ENCODE measurements around the gene DUSP12.
A peak's percentile ranks its signal among the peaks of the same experiment; 100 is the strongest.

Gene DUSP12

DNA sequence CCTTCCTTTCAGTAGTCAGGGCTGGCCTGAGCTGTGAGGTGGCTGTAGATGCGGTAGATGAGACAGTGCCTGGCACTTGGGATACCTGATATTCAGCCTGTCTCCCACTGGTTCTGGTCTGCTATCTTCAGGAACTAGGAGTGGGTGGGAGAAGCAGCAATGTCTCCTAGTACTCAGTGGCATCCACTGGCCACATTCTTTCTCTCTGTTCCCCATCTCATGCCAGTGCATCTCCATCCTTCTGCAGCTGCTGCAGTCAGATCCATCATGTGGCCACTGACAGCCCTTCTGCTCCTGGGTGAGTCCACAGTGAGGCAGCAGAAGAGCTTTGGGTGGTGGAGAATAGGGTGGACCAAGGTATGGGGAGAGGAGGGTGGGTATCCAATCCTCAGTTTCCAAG, 27.2 kb upstream of the DUSP12 start:
- TF ChIP-seq, protein P1, sequence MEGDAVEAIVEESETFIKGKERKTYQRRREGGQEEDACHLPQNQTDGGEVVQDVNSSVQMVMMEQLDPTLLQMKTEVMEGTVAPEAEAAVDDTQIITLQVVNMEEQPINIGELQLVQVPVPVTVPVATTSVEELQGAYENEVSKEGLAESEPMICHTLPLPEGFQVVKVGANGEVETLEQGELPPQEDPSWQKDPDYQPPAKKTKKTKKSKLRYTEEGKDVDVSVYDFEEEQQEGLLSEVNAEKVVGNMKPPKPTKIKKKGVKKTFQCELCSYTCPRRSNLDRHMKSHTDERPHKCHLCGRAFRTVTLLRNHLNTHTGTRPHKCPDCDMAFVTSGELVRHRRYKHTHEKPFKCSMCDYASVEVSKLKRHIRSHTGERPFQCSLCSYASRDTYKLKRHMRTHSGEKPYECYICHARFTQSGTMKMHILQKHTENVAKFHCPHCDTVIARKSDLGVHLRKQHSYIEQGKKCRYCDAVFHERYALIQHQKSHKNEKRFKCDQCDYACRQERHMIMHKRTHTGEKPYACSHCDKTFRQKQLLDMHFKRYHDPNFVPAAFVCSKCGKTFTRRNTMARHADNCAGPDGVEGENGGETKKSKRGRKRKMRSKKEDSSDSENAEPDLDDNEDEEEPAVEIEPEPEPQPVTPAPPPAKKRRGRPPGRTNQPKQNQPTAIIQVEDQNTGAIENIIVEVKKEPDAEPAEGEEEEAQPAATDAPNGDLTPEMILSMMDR (conservative IDR thresholded peaks at IDR 0.05), result no peak
- no peak overlapping the region for H3K27ac ChIP-seq

DNA sequence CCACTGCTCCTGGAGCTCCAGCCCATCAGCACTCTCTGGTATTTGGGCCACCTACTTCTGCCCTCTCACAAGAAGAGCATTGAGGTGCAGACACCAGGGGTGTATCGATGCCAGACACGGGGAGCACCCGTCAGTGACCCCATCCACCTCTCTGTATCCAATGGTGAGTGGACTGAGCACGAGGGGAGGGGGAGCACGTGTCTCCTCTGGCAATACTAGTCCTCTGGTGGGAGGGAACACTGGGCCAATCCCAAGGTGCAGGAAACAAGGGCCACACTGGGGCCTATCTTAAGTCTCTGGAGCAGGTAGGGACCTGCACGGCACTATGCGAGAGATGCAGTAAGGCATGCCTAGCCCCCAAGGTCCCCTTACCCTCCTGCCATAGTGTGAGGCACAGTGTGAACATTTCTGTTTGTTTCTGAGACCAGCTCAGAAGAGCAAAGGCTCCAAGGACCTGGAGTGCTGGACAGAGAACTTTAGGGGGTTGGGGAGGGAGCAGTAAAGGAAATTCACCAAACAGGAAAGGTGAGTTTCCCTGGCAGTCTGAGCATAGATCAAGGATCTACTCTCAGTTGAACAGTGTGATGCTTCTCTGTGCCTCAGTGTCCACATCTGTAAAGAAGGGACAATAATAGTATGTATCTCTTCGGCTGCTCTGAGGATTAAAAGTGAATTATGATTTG, 26.0 kb upstream of the DUSP12 start:
- TF ChIP-seq, protein P1 (conservative IDR thresholded peaks at IDR 0.05), result no peak
- H3K27ac ChIP-seq, result peak overlapping the region; percentile 32

DNA sequence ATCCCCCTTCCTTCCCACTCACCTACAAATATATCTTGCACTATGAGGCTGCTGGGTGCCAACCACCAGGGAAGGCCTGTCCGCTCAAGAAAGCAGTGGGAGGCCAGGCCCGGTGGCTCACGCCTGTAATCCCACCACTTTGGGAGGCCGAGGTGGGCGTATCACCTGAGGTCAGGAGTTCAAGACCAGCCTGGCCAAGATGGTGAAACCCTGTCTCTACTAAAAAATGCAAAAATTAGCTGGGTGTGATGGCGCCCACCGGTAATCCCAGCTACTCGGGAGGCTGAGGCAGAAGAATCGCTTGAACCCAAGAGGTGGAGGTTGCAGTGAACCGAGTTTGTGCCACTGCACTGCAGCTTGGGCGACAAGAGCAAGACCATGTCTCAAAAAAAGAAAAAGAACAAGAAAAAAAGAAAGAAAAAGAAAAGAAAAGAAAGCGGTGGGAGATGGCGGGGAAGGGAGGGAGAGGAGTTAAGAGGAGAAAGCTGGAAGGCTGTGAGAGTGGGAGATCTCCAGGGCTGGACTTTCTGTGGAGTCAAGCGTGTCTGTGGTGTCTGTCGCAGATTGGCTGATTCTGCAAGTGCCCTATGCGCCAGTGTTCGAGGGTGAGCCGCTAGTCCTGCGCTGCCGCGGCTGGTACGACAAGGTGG, 24.2 kb upstream of the DUSP12 start:
- H3K27ac ChIP-seq, result peak overlapping the region; percentile 70

DNA sequence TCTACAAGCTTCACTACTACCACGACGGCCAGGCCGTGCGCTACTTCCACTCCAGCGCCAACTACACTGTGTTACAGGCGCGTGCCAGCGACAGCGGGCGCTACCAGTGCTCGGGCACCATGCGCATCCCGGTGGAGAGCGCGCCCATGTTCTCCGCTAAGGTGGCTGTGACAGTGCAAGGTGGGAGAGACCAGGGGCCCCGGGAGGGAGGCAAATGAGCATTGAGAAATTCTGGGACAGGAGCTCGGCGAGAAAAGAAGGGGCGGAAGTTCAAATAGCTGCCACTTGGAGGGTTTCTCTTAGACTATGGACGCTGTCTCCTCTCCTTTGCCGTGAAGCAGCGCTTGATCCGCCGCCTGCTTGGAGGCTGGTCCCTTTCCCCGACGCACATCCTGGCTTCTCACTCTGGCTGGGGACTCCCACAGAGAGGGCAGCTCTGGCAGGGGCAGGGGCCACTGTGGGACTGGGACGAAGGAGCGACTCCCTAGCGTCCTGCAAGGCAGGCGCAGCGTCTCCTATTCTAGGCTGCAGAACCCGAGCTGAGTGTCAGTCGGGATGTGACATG, 23.6 kb upstream of the DUSP12 start:
- peak overlapping the region; percentile 70 for H3K27ac ChIP-seq
- TF ChIP-seq, protein P1 (conservative IDR thresholded peaks at IDR 0.05), result peak; percentile 5; the same call in 1 of the 2 replicates

DNA sequence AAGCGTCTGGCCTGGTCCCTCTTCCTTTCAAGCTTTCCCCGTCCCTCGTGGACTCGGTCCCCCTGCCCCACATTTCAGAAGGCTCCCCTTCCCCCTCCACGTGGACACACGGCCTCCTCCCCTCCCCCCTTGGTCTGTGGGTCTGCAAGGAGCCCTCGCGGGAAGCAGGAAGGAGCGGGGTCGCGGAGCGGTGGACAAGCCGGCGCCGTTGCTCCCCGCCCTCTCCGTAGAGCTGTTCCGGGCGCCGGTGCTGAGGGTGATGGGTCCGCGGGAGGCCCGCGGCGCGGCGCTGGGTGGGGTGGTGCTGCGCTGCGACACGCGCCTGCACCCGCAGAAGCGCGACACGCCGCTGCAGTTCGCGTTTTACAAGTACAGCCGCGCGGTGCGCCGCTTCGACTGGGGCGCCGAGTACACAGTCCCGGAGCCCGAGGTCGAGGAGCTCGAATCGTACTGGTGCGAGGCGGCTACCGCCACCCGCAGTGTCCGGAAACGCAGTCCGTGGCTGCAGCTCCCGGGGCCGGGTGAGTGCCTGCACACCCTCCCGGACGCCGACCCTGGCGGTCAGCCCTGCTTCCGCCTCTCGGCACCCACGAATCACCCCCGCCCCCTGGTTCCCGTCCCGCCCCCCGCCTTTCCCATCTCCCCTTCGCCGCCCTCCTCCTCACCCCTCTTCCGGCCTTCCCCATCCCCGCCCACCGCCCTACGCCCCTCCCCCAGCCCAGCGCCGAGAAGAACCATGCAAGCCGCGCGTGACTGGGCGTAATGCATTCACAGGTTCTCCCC, 22.9 kb upstream of the DUSP12 start:
- peak overlapping the region; percentile 70 for H3K27ac ChIP-seq
- TF ChIP-seq, protein P1 (conservative IDR thresholded peaks at IDR 0.05), result no peak

DNA sequence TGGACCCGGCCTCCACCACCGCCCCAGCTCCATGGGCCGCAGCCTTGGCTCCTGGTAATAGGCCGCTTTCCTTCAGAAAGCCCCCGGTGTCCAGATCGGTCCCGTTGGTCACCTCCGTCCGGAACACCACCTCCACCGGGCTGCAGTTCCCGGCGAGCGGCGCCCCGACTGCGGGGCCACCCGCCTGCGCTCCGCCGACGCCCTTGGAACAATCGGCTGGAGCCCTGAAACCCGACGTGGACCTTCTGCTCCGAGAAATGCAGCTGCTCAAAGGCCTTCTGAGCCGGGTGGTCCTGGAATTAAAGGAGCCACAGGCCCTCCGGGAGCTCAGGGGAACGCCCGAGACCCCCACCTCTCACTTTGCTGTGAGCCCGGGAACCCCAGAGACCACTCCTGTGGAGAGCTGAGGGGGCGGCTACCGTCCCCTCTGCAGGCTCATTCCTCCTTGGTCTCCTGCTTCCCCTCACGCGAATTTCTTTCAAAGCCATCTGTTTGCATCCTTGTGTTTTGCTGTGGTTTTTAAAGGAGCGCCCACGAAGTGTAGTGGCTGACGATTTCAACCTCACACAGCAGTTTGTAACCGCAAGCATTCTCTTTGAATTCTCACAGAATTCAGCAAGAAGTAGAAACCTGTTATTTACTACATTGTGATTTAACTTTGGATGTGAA, 22.2 kb upstream of the DUSP12 start:
- TF ChIP-seq, protein P1 (conservative IDR thresholded peaks at IDR 0.05), result no peak
- peak overlapping the region; percentile 70 for H3K27ac ChIP-seq

DNA sequence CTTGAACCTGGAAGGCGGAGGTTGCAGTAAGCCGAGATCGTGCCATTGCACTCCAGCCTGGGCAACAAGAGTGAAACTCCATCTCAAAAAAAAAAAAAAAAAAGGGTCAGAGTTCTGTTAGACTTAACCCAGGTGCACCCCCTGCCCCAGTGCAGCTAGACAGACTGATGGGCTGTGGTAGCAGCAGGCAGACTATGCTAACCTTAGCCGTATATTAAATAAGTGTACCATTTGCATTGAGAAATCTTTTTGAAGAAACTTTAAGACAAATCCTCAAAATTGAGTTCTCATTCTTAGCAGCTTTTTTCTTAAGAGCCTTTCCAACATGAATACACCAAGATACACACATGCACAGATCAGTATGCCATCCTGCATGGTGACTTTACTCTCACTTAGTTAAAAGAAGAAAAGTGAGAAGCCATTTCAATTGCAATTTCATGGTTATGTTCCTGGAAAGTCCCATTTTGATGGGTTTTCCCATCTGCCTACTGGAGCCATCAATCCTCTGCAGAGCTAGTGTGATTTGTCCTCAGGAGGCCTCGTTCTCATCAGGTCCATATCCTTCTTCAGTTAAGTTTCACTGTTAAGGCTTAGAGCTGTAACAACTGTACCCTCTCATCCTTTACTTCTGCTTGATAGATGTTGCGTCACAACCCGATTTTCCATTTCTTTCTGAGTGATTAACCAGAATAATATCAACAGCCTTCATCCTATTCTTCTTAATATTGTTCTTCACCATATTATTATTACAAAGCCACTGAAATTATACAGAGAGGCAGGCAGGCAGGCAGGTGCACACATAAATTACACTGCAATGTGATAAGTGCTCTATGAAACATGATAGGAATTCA, 21.0 kb upstream of the DUSP12 start:
- TF ChIP-seq, protein P1 (conservative IDR thresholded peaks at IDR 0.05), result no peak
- no peak overlapping the region for H3K27ac ChIP-seq

Data from VCaP (cell line).